Erythroblast (primary cell): ENCODE measurements around the gene CHST14.

Source experiments
- GATA1 ChIP-seq: IDR thresholded peaks from 2 replicates; pipeline ENCODE4 v1.6.1; 2011; ENCODE audit warnings: low read depth, mild to moderate bottlenecking, control low read depth, low read length, moderate library complexity
- POLR2A ChIP-seq: IDR thresholded peaks from 2 replicates; pipeline ENCODE4 v1.6.1; 2011; ENCODE audit warnings: mild to moderate bottlenecking, low read length

DNA sequence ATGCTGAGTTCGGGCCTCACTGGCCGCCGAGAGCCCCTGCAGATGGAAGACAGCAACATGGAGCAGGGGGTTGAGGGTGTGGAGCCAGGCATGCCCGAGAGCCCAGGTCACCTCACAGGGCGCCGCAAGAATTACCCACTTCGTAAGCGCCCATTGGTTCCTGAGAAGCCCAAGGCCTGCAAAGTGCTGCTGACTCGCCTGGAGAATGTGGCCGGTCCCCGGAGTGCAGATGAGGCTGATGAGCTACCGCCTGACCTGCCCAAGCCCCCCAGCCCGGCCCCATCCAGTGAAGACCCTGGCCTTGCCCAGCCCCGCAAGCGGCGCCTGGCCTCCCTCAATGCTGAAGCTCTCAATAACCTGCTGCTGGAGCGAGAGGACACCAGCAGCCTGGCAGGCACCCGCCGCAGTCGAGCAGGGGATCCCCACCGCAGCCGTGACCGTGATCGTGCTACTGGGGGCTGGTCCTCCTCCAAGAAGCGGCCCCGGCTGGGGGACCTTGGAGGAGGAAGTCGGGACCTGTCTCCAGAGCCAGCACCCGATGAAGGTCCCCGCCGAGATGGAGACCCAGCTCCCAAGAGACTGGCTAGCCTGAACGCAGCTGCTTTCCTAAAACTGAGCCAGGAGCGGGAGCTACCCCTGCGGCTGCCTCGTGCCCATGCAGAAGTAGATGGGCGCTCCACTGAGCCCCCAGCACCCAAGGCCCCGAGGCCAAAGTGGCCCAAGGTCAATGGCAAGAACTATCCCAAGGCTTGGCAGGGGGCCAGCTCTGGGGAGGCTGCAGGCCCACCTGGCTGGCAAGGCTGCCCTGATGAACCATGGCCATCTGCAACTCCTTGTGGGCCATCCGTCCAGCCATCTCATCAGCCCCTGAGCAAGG is 12.1 kb upstream of the CHST14 start:
- TF ChIP-seq POLR2A = no peak
- no peak for TF ChIP-seq GATA1
